Ectodermal cell (in vitro differentiated cells): Measurements from ENCODE around the gene ATP11C. TPM values are rescaled to one million over a fixed set of nuclear protein-coding genes. Genes with fewer than 3 reads are reported as not detected.
"Not testable (repeated sequence)": the region's sequence is repeated elsewhere in the genome, so short reads cannot be mapped to it uniquely, and the experiment has no call there.

Source experiments
- H3K27ac ChIP-seq: 2 replicates; pipeline ENCODE4 v1.7.0; 2013; ENCODE audit warnings: mild to moderate bottlenecking, low read depth, low read length; ENCODE audit not compliant: insufficient read depth, poor library complexity, severe bottlenecking
- H3K27me3 ChIP-seq: 2 replicates; pipeline ENCODE4 v1.7.0; 2013; ENCODE audit warnings: mild to moderate bottlenecking, low read length; ENCODE audit not compliant: insufficient read depth, control insufficient read depth, poor library complexity, severe bottlenecking
- H3K36me3 ChIP-seq: one replicate; pipeline ENCODE4 v1.7.0; 2013; ENCODE audit warnings: low read length; ENCODE audit not compliant: control insufficient read depth, insufficient read depth
- H3K4me1 ChIP-seq: one replicate; pipeline ENCODE4 v1.7.0; 2013; ENCODE audit warnings: low read length; ENCODE audit not compliant: control insufficient read depth, insufficient read depth
- H3K4me3 ChIP-seq: 2 replicates; pipeline ENCODE4 v1.7.0; 2013; ENCODE audit warnings: low read depth, low read length, control low read depth; ENCODE audit not compliant: insufficient read depth
- H3K9me3 ChIP-seq: 2 replicates; pipeline ENCODE4 v1.7.0; 2013; ENCODE audit warnings: mild to moderate bottlenecking, low read length, moderate library complexity; ENCODE audit not compliant: control insufficient read depth
- WGBS, 2 experiments: methylation state at CpG; one replicate each; pipeline ENCODE4 v1.1.7; 2013; ENCODE audit warnings: missing lambda C conversion rate in 2 of 2; 5-methylcytosine and 5-hydroxymethylcytosine counted together
- polyA plus RNA-seq, 4 experiments: library from polyadenylated mRNA; stranded (reverse); fragments of 50-300 nt; gene quantifications; one replicate each; pipeline ENCODE4 v1.2.3, GENCODE V29; 2013

Gene ATP11C
- polyA plus RNA-seq (2013, experiment 1 of 4): 28.6 TPM
- polyA plus RNA-seq (2013, experiment 2 of 4): 26.1 TPM
- 29.0 TPM for polyA plus RNA-seq (2013, experiment 3 of 4)
- polyA plus RNA-seq (2013, experiment 4 of 4): 27.2 TPM

GRCh38 chrX:139932901-139933796, at the start of gene ATP11C:
ATP11C (minus strand) TSS chrX:139933053; CDS start chrX:139932042, 1,011 bp downstream.
- 3 to 5% methylated on average over 43 to 51 of the region's 52 CpGs for WGBS, 2 experiments
- Histone ChIP-seq H3K4me1 (no peaks in the 10 kb centered on the region), H3K4me3 (peak within 1 kb of the TSS; percentile 49)

GRCh38 chrX:139974471-139974870, 41.6 kb upstream of the ATP11C start:
- no peak overlapping the region for H3K27ac ChIP-seq
- no peak overlapping the region for H3K4me3 ChIP-seq
- peaks cover 5% of the 10 kb centered on the region for H3K27me3 ChIP-seq
- H3K9me3 ChIP-seq: no peaks in the 10 kb centered on the region
- H3K4me1 ChIP-seq: no peaks in the 10 kb centered on the region
- no peaks in the 10 kb centered on the region for H3K36me3 ChIP-seq
- WGBS, 2 experiments: 93 to 96% methylated on average over 3 of the region's 3 CpGs

More at GRCh38 chrX:139932901-139933796, at the start of gene ATP11C:
- Histone ChIP-seq H3K9me3 (no peaks in the 10 kb centered on the region), H3K27me3 (no peaks in the 10 kb centered on the region), H3K36me3 (no peaks in the 10 kb centered on the region), H3K27ac (peak within 1 kb of the TSS; percentile 82)

- H3K36me3 ChIP-seq: no peaks in the 10 kb centered on the region
- H3K27ac ChIP-seq: no peak overlapping the region
- no peaks in the 10 kb centered on the region for H3K9me3 ChIP-seq
- no peaks in the 10 kb centered on the region for H3K4me1 ChIP-seq
- H3K27me3 ChIP-seq: peaks cover 5% of the 10 kb centered on the region
- H3K4me3 ChIP-seq: no peak overlapping the region
- WGBS, 2 experiments: 88 to 89% methylated on average over 3 to 6 of the region's 6 CpGs
Observed at GRCh38 chrX:139972629-139973624, 40.1 kb upstream of the ATP11C start.

- peaks cover 5% of the 10 kb centered on the region for H3K27me3 ChIP-seq
- H3K4me1 ChIP-seq: no peaks in the 10 kb centered on the region
- no peak overlapping the region for H3K4me3 ChIP-seq
- no peaks in the 10 kb centered on the region for H3K36me3 ChIP-seq
- H3K9me3 ChIP-seq: no peaks in the 10 kb centered on the region
- WGBS, 2 experiments: 95 to 96% methylated on average over 4 of the region's 5 CpGs
- no peak overlapping the region for H3K27ac ChIP-seq
Observed at GRCh38 chrX:139972113-139972512, 39.3 kb upstream of the ATP11C start.

- Histone ChIP-seq H3K27ac (no peak overlapping the region), H3K4me1 (no peaks in the 10 kb centered on the region), H3K36me3 (no peaks in the 10 kb centered on the region), H3K9me3 (no peaks in the 10 kb centered on the region), H3K4me3 (no peak overlapping the region), H3K27me3 (peaks cover 5% of the 10 kb centered on the region)
- 60 to 78% methylated on average over 8 to 9 of the region's 10 CpGs for WGBS, 2 experiments
Observed at GRCh38 chrX:139971394-139971749, 38.5 kb upstream of the ATP11C start.

- no peaks in the 10 kb centered on the region for H3K36me3 ChIP-seq
- 89 to 100% methylated on average over 1 of the region's 2 CpGs for WGBS, 2 experiments
- peaks cover 5% of the 10 kb centered on the region for H3K27me3 ChIP-seq
- H3K4me1 ChIP-seq: no peaks in the 10 kb centered on the region
- no peak overlapping the region for H3K27ac ChIP-seq
- no peak overlapping the region for H3K4me3 ChIP-seq
- H3K9me3 ChIP-seq: no peaks in the 10 kb centered on the region
Observed at GRCh38 chrX:139969286-139969685, 36.4 kb upstream of the ATP11C start.

GRCh38 chrX:139967750-139968149, 34.9 kb upstream of the ATP11C start:
- H3K27me3 ChIP-seq: peaks cover 5% of the 10 kb centered on the region
- no peaks in the 10 kb centered on the region for H3K36me3 ChIP-seq
- H3K27ac ChIP-seq: no peak overlapping the region
- H3K4me3 ChIP-seq: no peak overlapping the region
- WGBS, 2 experiments: 45 to 72% methylated on average over 1 to 2 of the region's 3 CpGs
- H3K4me1 ChIP-seq: no peaks in the 10 kb centered on the region
- no peaks in the 10 kb centered on the region for H3K9me3 ChIP-seq

- no peaks in the 10 kb centered on the region for H3K4me1 ChIP-seq
- H3K9me3 ChIP-seq: no peaks in the 10 kb centered on the region
- WGBS, 2 experiments: 68 to 73% methylated on average over 3 of the region's 4 CpGs
- peaks cover 5% of the 10 kb centered on the region for H3K27me3 ChIP-seq
- H3K36me3 ChIP-seq: no peaks in the 10 kb centered on the region
- no peak overlapping the region for H3K27ac ChIP-seq
- no peak overlapping the region for H3K4me3 ChIP-seq
Observed at GRCh38 chrX:139967300-139967699, 34.4 kb upstream of the ATP11C start.

- not testable (repeated sequence) for H3K4me3 ChIP-seq, H3K36me3 ChIP-seq, H3K27ac ChIP-seq, H3K4me1 ChIP-seq, H3K27me3 ChIP-seq, H3K9me3 ChIP-seq
- WGBS, 2 experiments: 63 to 72% methylated on average over 1 to 3 of the region's 3 CpGs
Observed at GRCh38 chrX:139966159-139966558, 33.3 kb upstream of the ATP11C start.

- H3K36me3 ChIP-seq: no peaks in the 10 kb centered on the region
- no peaks in the 10 kb centered on the region for H3K4me1 ChIP-seq
- no peaks in the 10 kb centered on the region for H3K9me3 ChIP-seq
- no peak within 1 kb of the TSS for H3K27ac ChIP-seq
- H3K4me3 ChIP-seq: no peak within 1 kb of the TSS
- 92 to 98% methylated on average over 6 to 7 of the region's 7 CpGs for WGBS, 2 experiments
- H3K27me3 ChIP-seq: no peaks in the 10 kb centered on the region
Observed at GRCh38 chrX:139965421-139965820, 32.6 kb upstream of the ATP11C start, which contains the start of gene CXorf66. CXorf66 (minus strand) TSS chrX:139965521; CDS start chrX:139965496, 25 bp downstream.
